Fibroblast of lung (primary cell): ENCODE results near the gene KRTAP4-16.

ENCODE experiments used
- CTCF ChIP-seq, 2 donors: IDR thresholded peaks in 1 of 2; conservative IDR thresholded peaks in 1 of 2; 1 replicate in 1 of 2; 2 replicates in 1 of 2; pipeline ENCODE4 v1.5.1; 2011 to 2012; ENCODE audit warnings: low read length in 2 of 2, control low read depth in 1 of 2, inconsistent platforms in 1 of 2, low read depth in 1 of 2, mild to moderate bottlenecking in 1 of 2
- EZH2 ChIP-seq: IDR thresholded peaks from 2 replicates; pipeline ENCODE4 v1.5.1; 2012; ENCODE audit warnings: low read length, control low read depth, mild to moderate bottlenecking; ENCODE audit errors: missing control alignments

GRCh38 chr17:41054025-41054424 is 48.0 kb downstream of the KRTAP4-16 start:
- TF ChIP-seq CTCF (conservative IDR thresholded peaks at IDR 0.05 in 1 of 2, IDR thresholded peaks at IDR 0.05 in 1 of 2; ENCODE audit: low read depth in 1 of 2, low read length in 2 of 2) (no peak), EZH2 (no peak)
